HEK293 (cell line): ENCODE results near the gene KIF19.

Experiments used
- CTCF ChIA-PET: fragments of 350-600 bp; formaldehyde crosslinking; extraction: SDS; loops from one replicate; lab custom pipeline; 2021; ENCODE audit warnings: antibody characterized with exemption; lab: Yijun Ruan, JAX
- POLR2A ChIA-PET: fragments of 300-600 bp; formaldehyde crosslinking; extraction: SDS; loops from one replicate; lab custom pipeline; 2020; ENCODE audit warnings: antibody characterized with exemption, inconsistent platforms; lab: Yijun Ruan, JAX
- H3K27ac ChIP-seq: fragments of 200-500 bp; sonication (Bioruptor generic); 2 replicates; pipeline ENCODE4 v1.5.1; 2014; ENCODE audit warnings: low read depth, low read length, control low read depth, inconsistent platforms; ENCODE audit errors: extremely low read depth
- H3K36me3 ChIP-seq, 2 experiments: fragments of 200-500 bp in 1 of 2; sonication (Bioruptor generic) in 1 of 2; 1 replicate in 1 of 2; 2 replicates in 1 of 2; pipeline ENCODE4 v1.5.1; 2014 to 2017; ENCODE audit warnings: inconsistent platforms in 2 of 2, low read length in 2 of 2; ENCODE audit not compliant: control insufficient read depth in 2 of 2, insufficient read depth in 1 of 2
- H3K4me1 ChIP-seq: fragments of 200-500 bp; sonication (Bioruptor generic); 2 replicates; pipeline ENCODE4 v1.5.1; 2014; ENCODE audit warnings: mild to moderate bottlenecking, low read length, inconsistent platforms; ENCODE audit not compliant: control insufficient read depth, insufficient read depth
- H3K4me3 ChIP-seq: 2 replicates; pipeline ENCODE4 v1.5.1; 2011; ENCODE audit warnings: low read depth, mild to moderate bottlenecking, control low read depth, low read length, moderate library complexity
- H3K9me3 ChIP-seq: fragments of 200-500 bp; sonication (Bioruptor generic); 2 replicates; pipeline ENCODE4 v1.5.1; 2014; ENCODE audit warnings: low read depth, low read length, inconsistent platforms; ENCODE audit not compliant: control insufficient read depth, insufficient read depth
- CTCF ChIP-seq: fragments of 450-650 bp; formaldehyde crosslinking; IDR thresholded peaks from 2 replicates; pipeline ENCODE4 v1.5.1; 2016; ENCODE audit warnings: missing biosample characterization, missing genetic modification characterization
- FEZF1 ChIP-seq: fragments of 450-650 bp; formaldehyde crosslinking; IDR thresholded peaks from 2 replicates; pipeline ENCODE4 v1.5.1; 2016; ENCODE audit warnings: missing biosample characterization, missing genetic modification characterization
- IKZF3 ChIP-seq: fragments of 450-650 bp; IDR thresholded peaks from 2 replicates; pipeline ENCODE4 v1.5.0; 2018; ENCODE audit warnings: missing biosample characterization, mild to moderate bottlenecking, missing genetic modification characterization, moderate library complexity
- OVOL3 ChIP-seq: fragments of 450-650 bp; formaldehyde crosslinking; IDR thresholded peaks from 2 replicates; pipeline ENCODE4 v1.5.1; 2016; ENCODE audit warnings: missing biosample characterization, missing genetic modification characterization
- PRDM6 ChIP-seq: fragments of 450-650 bp; formaldehyde crosslinking; IDR thresholded peaks from 2 replicates; pipeline ENCODE4 v1.5.1; 2017; ENCODE audit warnings: missing biosample characterization, missing genetic modification characterization
- ZBTB11 ChIP-seq: fragments of 450-650 bp; formaldehyde crosslinking; conservative IDR thresholded peaks from 2 replicates; pipeline ENCODE4 v1.5.1; 2016; ENCODE audit warnings: low read depth, missing biosample characterization, missing genetic modification characterization
- ZBTB17 ChIP-seq: fragments of 450-650 bp; formaldehyde crosslinking; IDR thresholded peaks from 2 replicates; pipeline ENCODE4 v1.5.1; 2016; ENCODE audit warnings: missing biosample characterization, missing genetic modification characterization
- ZBTB26 ChIP-seq: fragments of 450-650 bp; formaldehyde crosslinking; optimal IDR thresholded peaks from 2 replicates; pipeline ENCODE3; 2016; ENCODE audit warnings: missing biosample characterization, mild to moderate bottlenecking, missing genetic modification characterization
- ZFHX2 ChIP-seq: fragments of 450-650 bp; formaldehyde crosslinking; conservative IDR thresholded peaks from 2 replicates; pipeline ENCODE4 v1.5.1; 2016; ENCODE audit warnings: missing biosample characterization, missing genetic modification characterization
- ZNF121 ChIP-seq: fragments of 450-650 bp; formaldehyde crosslinking; IDR thresholded peaks from 2 replicates; pipeline ENCODE4 v1.5.1; 2016; ENCODE audit warnings: missing biosample characterization, missing genetic modification characterization
- ZNF146 ChIP-seq: fragments of 450-650 bp; formaldehyde crosslinking; IDR thresholded peaks from 2 replicates; pipeline ENCODE4 v1.5.1; 2016; ENCODE audit warnings: missing biosample characterization, missing genetic modification characterization
- ZNF404 ChIP-seq: fragments of 450-650 bp; formaldehyde crosslinking; IDR thresholded peaks from 2 replicates; pipeline ENCODE4 v1.5.1; 2017; ENCODE audit warnings: missing biosample characterization, missing genetic modification characterization
- ZNF426 ChIP-seq: fragments of 450-650 bp; formaldehyde crosslinking; IDR thresholded peaks from 2 replicates; pipeline ENCODE4 v1.5.1; 2017; ENCODE audit warnings: missing biosample characterization, missing genetic modification characterization, mild to moderate bottlenecking, inconsistent platforms, moderate library complexity
- ZNF549 ChIP-seq: fragments of 450-650 bp; IDR thresholded peaks from 2 replicates; pipeline ENCODE4 v1.5.1; 2018; ENCODE audit warnings: missing biosample characterization, missing genetic modification characterization, mild to moderate bottlenecking, inconsistent platforms, moderate library complexity
- ZNF600 ChIP-seq: fragments of 450-650 bp; formaldehyde crosslinking; IDR thresholded peaks from 2 replicates; pipeline ENCODE4 v1.5.1; 2016; ENCODE audit warnings: missing biosample characterization, missing genetic modification characterization
- TF ChIP-seq, protein P1 (sequence below): fragments of 450-650 bp; formaldehyde crosslinking; IDR thresholded peaks from 2 replicates; pipeline ENCODE4 v1.5.1; 2017; ENCODE audit warnings: missing biosample characterization, missing genetic modification characterization
- TF ChIP-seq, protein P2 (sequence below): fragments of 450-650 bp; formaldehyde crosslinking; IDR thresholded peaks from 2 replicates; pipeline ENCODE4 v1.5.1; 2016; ENCODE audit warnings: missing biosample characterization, missing genetic modification characterization

KIF19 gene

GRCh38 chr17:74350486-74350885 lies 24.5 kb downstream of the KIF19 start (continued):
- no peak for TF ChIP-seq IKZF3 (tag by site-specific recombination)
- TF ChIP-seq ZBTB11 (tag by site-specific recombination), result no peak
- no peak for TF ChIP-seq FEZF1
- TF ChIP-seq ZNF121 (tag by site-specific recombination), result no peak
- TF ChIP-seq ZNF146 (tag by site-specific recombination), result no peak
- no peak for TF ChIP-seq PRDM6 (tag by site-specific recombination)

DNA sequence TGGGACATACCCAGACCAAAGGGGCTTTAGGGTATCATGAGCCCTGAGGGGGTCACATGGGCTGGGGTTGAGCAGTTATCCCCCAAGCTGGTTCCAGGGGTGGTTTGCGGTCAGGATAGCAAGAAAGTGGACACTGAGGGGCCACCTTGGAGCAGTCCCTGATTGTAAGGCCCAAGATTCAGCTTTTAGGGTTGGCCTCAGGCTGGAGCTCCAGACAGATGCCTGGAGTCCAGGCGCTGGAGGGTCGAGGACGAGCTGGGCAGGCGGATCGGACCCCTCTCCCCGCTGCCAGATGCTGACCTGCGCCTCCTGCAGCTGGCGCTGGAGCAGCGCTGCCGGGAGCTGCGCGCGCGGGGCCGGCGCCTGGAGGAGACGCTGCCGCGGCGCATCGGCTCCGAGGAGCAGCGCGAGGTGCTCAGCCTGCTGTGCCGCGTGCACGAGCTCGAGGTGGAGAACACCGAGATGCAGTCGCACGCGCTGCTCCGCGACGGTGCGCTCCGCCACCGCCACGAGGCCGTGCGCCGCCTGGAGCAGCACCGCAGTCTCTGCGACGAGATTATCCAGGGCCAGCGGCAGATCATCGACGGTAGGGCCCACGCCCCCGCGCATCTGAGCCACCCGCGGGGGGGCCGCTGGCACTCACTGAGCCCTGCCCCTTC lies 25.7 kb downstream of the KIF19 start:
- H3K9me3 ChIP-seq, result no peaks in the 10 kb centered on the region
- no peak overlapping the region for H3K27ac ChIP-seq
- ChIA-PET CTCF (interaction anchor here (1.1 to 3.6 kb wide), 10 partner anchors 11 to 107 kb away, joined by 3 to 31 read pairs (median 3); partner anchors contain the start of genes BTBD17 and GPR142), POLR2A (no interaction called here)
- no peaks in the 10 kb centered on the region for H3K36me3 ChIP-seq
- H3K4me3 ChIP-seq, result no peak overlapping the region
- TF ChIP-seq, protein P1, sequence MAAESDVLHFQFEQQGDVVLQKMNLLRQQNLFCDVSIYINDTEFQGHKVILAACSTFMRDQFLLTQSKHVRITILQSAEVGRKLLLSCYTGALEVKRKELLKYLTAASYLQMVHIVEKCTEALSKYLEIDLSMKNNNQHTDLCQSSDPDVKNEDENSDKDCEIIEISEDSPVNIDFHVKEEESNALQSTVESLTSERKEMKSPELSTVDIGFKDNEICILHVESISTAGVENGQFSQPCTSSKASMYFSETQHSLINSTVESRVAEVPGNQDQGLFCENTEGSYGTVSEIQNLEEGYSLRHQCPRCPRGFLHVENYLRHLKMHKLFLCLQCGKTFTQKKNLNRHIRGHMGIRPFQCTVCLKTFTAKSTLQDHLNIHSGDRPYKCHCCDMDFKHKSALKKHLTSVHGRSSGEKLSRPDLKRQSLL, result peak; percentile 17; the same call in 1 of the 2 replicates
- TF ChIP-seq CTCF (tag by site-specific recombination), result peak; percentile 22; the same call in 1 of the 2 replicates
- TF ChIP-seq OVOL3 (tag by site-specific recombination), result no peak
- peak; percentile 52; the same call in 1 of the 2 replicates for TF ChIP-seq ZNF600 (tag by site-specific recombination)
- TF ChIP-seq ZBTB17 (tag by site-specific recombination), result peak; percentile 83; the same call in 1 of the 2 replicates
- no peak for TF ChIP-seq ZNF549 (tag by site-specific recombination)
- TF ChIP-seq ZFHX2, result peak; percentile 36; the same call in 1 of the 2 replicates
- TF ChIP-seq, protein P2, sequence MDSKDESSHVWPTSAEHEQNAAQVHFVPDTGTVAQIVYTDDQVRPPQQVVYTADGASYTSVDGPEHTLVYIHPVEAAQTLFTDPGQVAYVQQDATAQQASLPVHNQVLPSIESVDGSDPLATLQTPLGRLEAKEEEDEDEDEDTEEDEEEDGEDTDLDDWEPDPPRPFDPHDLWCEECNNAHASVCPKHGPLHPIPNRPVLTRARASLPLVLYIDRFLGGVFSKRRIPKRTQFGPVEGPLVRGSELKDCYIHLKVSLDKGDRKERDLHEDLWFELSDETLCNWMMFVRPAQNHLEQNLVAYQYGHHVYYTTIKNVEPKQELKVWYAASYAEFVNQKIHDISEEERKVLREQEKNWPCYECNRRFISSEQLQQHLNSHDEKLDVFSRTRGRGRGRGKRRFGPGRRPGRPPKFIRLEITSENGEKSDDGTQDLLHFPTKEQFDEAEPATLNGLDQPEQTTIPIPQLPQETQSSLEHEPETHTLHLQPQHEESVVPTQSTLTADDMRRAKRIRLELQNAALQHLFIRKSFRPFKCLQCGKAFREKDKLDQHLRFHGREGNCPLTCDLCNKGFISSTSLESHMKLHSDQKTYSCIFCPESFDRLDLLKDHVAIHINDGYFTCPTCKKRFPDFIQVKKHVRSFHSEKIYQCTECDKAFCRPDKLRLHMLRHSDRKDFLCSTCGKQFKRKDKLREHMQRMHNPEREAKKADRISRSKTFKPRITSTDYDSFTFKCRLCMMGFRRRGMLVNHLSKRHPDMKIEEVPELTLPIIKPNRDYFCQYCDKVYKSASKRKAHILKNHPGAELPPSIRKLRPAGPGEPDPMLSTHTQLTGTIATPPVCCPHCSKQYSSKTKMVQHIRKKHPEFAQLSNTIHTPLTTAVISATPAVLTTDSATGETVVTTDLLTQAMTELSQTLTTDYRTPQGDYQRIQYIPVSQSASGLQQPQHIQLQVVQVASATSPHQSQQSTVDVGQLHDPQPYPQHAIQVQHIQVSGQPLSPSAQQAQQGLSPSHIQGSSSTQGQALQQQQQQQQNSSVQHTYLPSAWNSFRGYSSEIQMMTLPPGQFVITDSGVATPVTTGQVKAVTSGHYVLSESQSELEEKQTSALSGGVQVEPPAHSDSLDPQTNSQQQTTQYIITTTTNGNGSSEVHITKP (tag by site-specific recombination), result peak; percentile 57
- TF ChIP-seq ZNF426, result no peak
- TF ChIP-seq ZBTB26, result peak; percentile 70
- no peak for TF ChIP-seq ZNF404
- no peaks in the 10 kb centered on the region for H3K4me1 ChIP-seq
